AG04450 (cell line): Measurements from ENCODE around the gene ACOT7. TPM values are rescaled to one million over a fixed set of nuclear protein-coding genes. Genes with fewer than 3 reads are reported as not detected.

Source experiments
- CTCF ChIA-PET: fragments of 300-600, 350-600 bp; formaldehyde crosslinking; extraction: SDS; loops from one replicate; lab custom pipeline; 2022; ENCODE audit warnings: antibody characterized with exemption, inconsistent platforms; lab: Charles Lee
- POLR2A ChIA-PET: fragments of 350-600 bp; formaldehyde crosslinking; extraction: SDS; loops from one replicate; lab custom pipeline; 2021; ENCODE audit warnings: antibody characterized with exemption, inconsistent platforms; lab: Yijun Ruan, JAX
- DNase-seq: peaks from one replicate; pipeline ENCODE4 v3.0.0-alpha.2; 2011; ENCODE audit warnings: low read depth, low spot score
- H3K27ac ChIP-seq: one replicate; pipeline ENCODE4 v1.5.1; 2012; ENCODE audit warnings: low read depth, low read length, control low read depth
- H3K27me3 ChIP-seq: one replicate; pipeline ENCODE4 v1.6.0; 2012; ENCODE audit warnings: low read length; ENCODE audit not compliant: control insufficient read depth, insufficient read depth
- H3K4me3 ChIP-seq: 2 replicates; pipeline ENCODE4 v1.5.1; 2011; ENCODE audit warnings: mild to moderate bottlenecking, low read depth, low read length, control low read depth
- H3K9me3 ChIP-seq: 2 replicates; pipeline ENCODE4 v1.5.1; 2012; ENCODE audit warnings: low read length; ENCODE audit not compliant: control insufficient read depth, insufficient read depth
- CTCF ChIP-seq: IDR thresholded peaks from 2 replicates; pipeline ENCODE4 v1.5.1; 2011; ENCODE audit warnings: low read depth, low read length, control low read depth, inconsistent platforms
- polyA plus RNA-seq: library from polyadenylated mRNA; depleted of rRNA; stranded (reverse); fragments of >200 nt; gene quantifications from 2 replicates; pipeline ENCODE4 v1.2.3, GENCODE V29; 2011

Gene ACOT7
- polyA plus RNA-seq, 1 experiment, result 80.1 TPM

- H3K4me3 ChIP-seq, result no peak within 1 kb of the TSS
- H3K27me3 ChIP-seq, result peaks cover 69% of the 10 kb centered on the region
- no peaks in the 10 kb centered on the region; the same call in 1 of the 2 replicates for H3K9me3 ChIP-seq
- ChIA-PET POLR2A (no interaction called here), CTCF (interaction anchor here (0.7 kb wide), 1 partner anchor 13 kb away, joined by 5 read pairs; no protein-coding TSS in a partner anchor)
- no peak within 1 kb of the TSS for H3K27ac ChIP-seq
- TF ChIP-seq CTCF, result no peak
- no peak for DNase-seq
Measured at GRCh38 chr1:6424619-6425593, 31.3 kb upstream of the ACOT7 start, which contains the start of gene ESPN. Gene ESPN, plus strand, starts transcription at chr1:6424776. Its CDS starts 180 bp downstream, at chr1:6424956.

- Histone ChIP-seq H3K9me3 (no peaks in the 10 kb centered on the region; the same call in 1 of the 2 replicates), H3K27me3 (peaks cover 71% of the 10 kb centered on the region), H3K4me3 (no peak overlapping the region), H3K27ac (no peak overlapping the region)
- POLR2A ChIA-PET, result no interaction called here
- CTCF ChIA-PET, result interaction anchor here (0.5 to 1.9 kb wide), 2 partner anchors 14 to 88 kb away, joined by 7 to 9 read pairs; no protein-coding TSS in a partner anchor
- TF ChIP-seq CTCF, result no peak
- no peak for DNase-seq
Measured at GRCh38 chr1:6424000-6424565, 30.5 kb upstream of the ACOT7 start.

- Histone ChIP-seq H3K27ac (no peak overlapping the region), H3K9me3 (no peaks in the 10 kb centered on the region; the same call in 1 of the 2 replicates), H3K27me3 (peaks cover 76% of the 10 kb centered on the region), H3K4me3 (no peak overlapping the region)
- DNase-seq, result no peak
- ChIA-PET POLR2A (no interaction called here), CTCF (interaction anchor here (0.5 to 1.9 kb wide), 3 partner anchors 15 to 87 kb away, joined by 3 to 9 read pairs (median 7); no protein-coding TSS in a partner anchor)
- peak; percentile 49 for TF ChIP-seq CTCF
Measured at GRCh38 chr1:6423321-6423999, 29.9 kb upstream of the ACOT7 start.

- TF ChIP-seq CTCF, result no peak
- Histone ChIP-seq H3K27me3 (peaks cover 77% of the 10 kb centered on the region), H3K9me3 (no peaks in the 10 kb centered on the region; the same call in 1 of the 2 replicates), H3K27ac (no peak overlapping the region), H3K4me3 (no peak overlapping the region)
- ChIA-PET CTCF (interaction anchor here (0.9 to 1.4 kb wide), 2 partner anchors 17 to 59 kb away, joined by 3 to 4 read pairs; no protein-coding TSS in a partner anchor), POLR2A (no interaction called here)
- no peak for DNase-seq
Measured at GRCh38 chr1:6421266-6421665, 27.7 kb upstream of the ACOT7 start.
